GM19099 (cell line): ENCODE data around the gene OR4C3.
"Not testable (repeated sequence)": the region's sequence is repeated elsewhere in the genome, so short reads cannot be mapped to it uniquely, and the experiment has no call there.

Source experiments
- POLR2A ChIP-seq: IDR thresholded peaks from 3 replicates; pipeline ENCODE4 v1.6.1; 2011; ENCODE audit warnings: low read depth; ENCODE audit not compliant: insufficient read length; ENCODE audit errors: extremely low read depth

OR4C3 gene

DNA sequence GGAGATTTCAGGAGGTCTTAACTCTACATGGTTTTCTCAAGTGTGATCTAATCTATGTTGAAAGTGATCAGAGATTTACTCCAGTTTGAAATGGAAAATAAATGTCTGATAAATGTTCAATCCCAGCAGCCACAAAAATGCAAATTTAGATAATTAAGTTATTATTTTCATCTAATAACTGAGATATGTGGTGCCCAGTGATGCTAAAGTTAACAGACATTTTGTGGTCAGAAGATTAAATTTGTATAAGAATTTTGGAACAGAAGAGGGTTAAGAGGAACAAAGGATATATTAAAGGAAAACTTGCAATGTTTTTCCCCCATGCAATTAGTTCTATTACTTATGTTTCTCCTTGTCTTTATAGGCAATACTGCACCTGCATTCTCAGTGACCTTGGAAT lies at the start of gene OR4C3:
OR4C3 (plus strand) TSS at position 301 of the 400 bp plus-strand sequence. CDS start 102 bp downstream, outside the sequence.
- TF ChIP-seq POLR2A = not testable (repeated sequence)

- TF ChIP-seq POLR2A = no peak
Observed at GRCh38 chr11:48305923-48306322, 18.8 kb upstream of the OR4C3 start, which contains the start of gene OR4S1. Gene OR4S1, plus strand, starts transcription at chr11:48306223. Its CDS starts 0 bp downstream, at chr11:48306223.

- no peak for TF ChIP-seq POLR2A
Observed at GRCh38 chr11:48307760-48308386, 16.8 kb upstream of the OR4C3 start.

GRCh38 chr11:48341466-48341865 lies 16.7 kb downstream of the OR4C3 start:
- TF ChIP-seq POLR2A = no peak

DNA sequence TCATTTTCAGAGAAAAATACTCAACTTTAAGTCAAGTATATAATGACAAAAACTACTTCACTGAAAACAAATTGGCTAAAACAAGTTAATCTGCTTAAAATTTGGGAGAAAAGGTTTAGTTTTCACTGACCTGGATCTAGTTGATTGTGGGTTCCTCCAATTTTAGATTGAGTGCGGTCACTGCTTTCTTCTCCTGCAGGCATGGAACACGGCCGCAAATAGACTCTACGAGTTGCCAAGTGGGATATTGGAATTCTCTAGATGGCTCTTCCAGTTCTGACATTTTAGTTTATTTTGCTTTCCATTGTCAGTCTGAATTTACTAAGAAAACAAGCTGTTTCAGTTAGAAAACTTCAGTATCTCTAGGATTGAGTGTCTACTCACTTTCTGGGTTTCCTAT lies 29.3 kb downstream of the OR4C3 start:
- no peak for TF ChIP-seq POLR2A

DNA sequence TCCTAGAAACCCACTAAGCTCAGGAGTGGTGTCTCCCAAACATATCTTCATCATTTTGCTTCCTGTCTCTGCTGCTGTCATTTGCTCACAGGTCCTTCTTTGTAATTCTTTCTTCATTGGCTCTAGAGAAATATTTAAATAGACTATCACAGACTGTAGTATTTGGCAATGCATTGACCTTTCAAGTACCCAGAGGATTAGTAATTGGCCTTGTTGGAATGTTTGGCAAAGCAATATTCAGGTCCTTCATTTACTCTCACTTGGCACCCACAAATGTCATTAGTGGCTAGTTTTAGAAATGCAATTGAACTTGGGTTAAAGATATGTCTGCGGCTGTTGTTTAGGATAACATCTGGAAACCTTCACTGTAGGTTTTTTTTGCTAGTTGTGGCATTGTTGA lies 30.0 kb downstream of the OR4C3 start:
- no peak for TF ChIP-seq POLR2A

GRCh38 chr11:48366365-48366764 lies 41.6 kb downstream of the OR4C3 start, which contains the start of gene OR4C5:
Gene OR4C5, minus strand, starts transcription at chr11:48366465. Its CDS starts 0 bp downstream, at chr11:48366465.
- TF ChIP-seq POLR2A = no peak
